Transverse colon (tissue), 4 donors: ENCODE measurements around the gene PRDM12.
"Not testable (repeated sequence)": the region's sequence is repeated elsewhere in the genome, so short reads cannot be mapped to it uniquely, and the experiment has no call there.

Source experiments
- POLR2AphosphoS5 ChIP-seq, 3 donors: sonication (generic); formaldehyde crosslinking; IDR thresholded peaks; one replicate each; pipeline ENCODE4 v1.6.1; 2016; ENCODE audit warnings: antibody characterized with exemption in 3 of 3
- TF ChIP-seq, protein P1 (sequence below), 5 experiments: fragments of 200-600 bp in 3 of 5; fragments of 450-650 bp in 2 of 5; sonication (generic) in 3 of 5; IDR thresholded peaks; 1 replicate in 2 of 5; 2 replicates in 3 of 5; pipeline ENCODE4 v1.5.1; 2016 to 2017; ENCODE audit warnings: antibody characterized with exemption in 5 of 5, inconsistent platforms in 3 of 5, mild to moderate bottlenecking in 2 of 5, moderate library complexity in 1 of 5

DNA sequence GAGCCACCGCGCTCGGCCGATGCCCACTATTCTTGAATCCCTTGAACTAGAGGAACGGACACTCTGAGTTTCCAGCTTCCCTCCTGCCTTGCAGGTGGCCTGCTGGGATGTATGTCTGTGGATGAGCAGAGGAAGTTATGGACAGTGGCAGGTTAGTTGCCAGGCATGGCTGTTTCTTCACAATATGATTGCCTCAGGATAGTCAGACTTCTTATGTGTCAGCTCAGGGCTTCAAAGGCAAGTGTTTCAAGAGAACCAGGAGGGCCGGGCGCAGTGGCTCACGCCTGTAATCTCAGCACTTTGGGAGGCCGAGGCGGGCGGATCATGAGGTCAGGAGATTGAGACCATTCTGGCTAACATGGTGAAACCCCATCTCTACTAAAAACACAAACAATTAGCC is 21.6 kb downstream of the PRDM12 start:
- not testable (repeated sequence) for TF ChIP-seq POLR2AphosphoS5 (IDR thresholded peaks at IDR 0.05)
- TF ChIP-seq, protein P1, sequence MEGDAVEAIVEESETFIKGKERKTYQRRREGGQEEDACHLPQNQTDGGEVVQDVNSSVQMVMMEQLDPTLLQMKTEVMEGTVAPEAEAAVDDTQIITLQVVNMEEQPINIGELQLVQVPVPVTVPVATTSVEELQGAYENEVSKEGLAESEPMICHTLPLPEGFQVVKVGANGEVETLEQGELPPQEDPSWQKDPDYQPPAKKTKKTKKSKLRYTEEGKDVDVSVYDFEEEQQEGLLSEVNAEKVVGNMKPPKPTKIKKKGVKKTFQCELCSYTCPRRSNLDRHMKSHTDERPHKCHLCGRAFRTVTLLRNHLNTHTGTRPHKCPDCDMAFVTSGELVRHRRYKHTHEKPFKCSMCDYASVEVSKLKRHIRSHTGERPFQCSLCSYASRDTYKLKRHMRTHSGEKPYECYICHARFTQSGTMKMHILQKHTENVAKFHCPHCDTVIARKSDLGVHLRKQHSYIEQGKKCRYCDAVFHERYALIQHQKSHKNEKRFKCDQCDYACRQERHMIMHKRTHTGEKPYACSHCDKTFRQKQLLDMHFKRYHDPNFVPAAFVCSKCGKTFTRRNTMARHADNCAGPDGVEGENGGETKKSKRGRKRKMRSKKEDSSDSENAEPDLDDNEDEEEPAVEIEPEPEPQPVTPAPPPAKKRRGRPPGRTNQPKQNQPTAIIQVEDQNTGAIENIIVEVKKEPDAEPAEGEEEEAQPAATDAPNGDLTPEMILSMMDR (IDR thresholded peaks at IDR 0.05): not testable (repeated sequence)
